Panc1 (cell line): ENCODE measurements around the gene PAPPA. TPM values are rescaled to one million over a fixed set of nuclear protein-coding genes. Genes with fewer than 3 reads are reported as not detected.

Experiments
- ATAC-seq: fragments of 200-7000 bp; cut with Tn5 transposase; 2 replicates; pipeline ENCODE4 v1.9.1; 2020; ENCODE audit warnings: mild to moderate bottlenecking, moderate library complexity
- BruUV-seq: library from RNA; stranded (reverse); fragments of 400-500 nt; replicated peaks from 2 replicates; lab custom pipeline; 2021; lab: Mats Ljungman, UMichigan
- CTCF ChIA-PET: fragments of 300-600 bp; sonication (Branson Sonifier 250); formaldehyde crosslinking; loops from one replicate; lab custom pipeline; 2022; ENCODE audit warnings: antibody characterized with exemption; lab: Charles Lee
- POLR2A ChIA-PET: fragments of 300-600 bp; sonication (Branson Sonifier 250); formaldehyde crosslinking; loops from one replicate; lab custom pipeline; 2022; ENCODE audit warnings: antibody characterized with exemption; lab: Charles Lee
- DNase-seq: peaks from one replicate; pipeline ENCODE4 v3.0.0-alpha.2; 2010; ENCODE audit warnings: low read depth, low spot score
- H3K27ac ChIP-seq: 2 replicates; pipeline ENCODE4 v1.5.1; 2011; ENCODE audit warnings: mild to moderate bottlenecking, low read length, inconsistent platforms
- H3K27me3 ChIP-seq: fragments of 200-500 bp; sonication (Bioruptor generic); 2 replicates; pipeline ENCODE4 v1.6.0; 2014; ENCODE audit warnings: low read length, inconsistent platforms; ENCODE audit not compliant: control insufficient read depth, insufficient read depth
- H3K36me3 ChIP-seq: fragments of 200-500 bp; sonication (Bioruptor generic); 2 replicates; pipeline ENCODE4 v1.5.1; 2014; ENCODE audit warnings: inconsistent platforms, mild to moderate bottlenecking, low read length, moderate library complexity; ENCODE audit not compliant: control insufficient read depth, insufficient read depth
- H3K4me1 ChIP-seq: 2 replicates; pipeline ENCODE4 v1.5.1; 2011; ENCODE audit warnings: inconsistent platforms, mild to moderate bottlenecking, low read length, moderate library complexity; ENCODE audit not compliant: control insufficient read depth, insufficient read depth
- H3K4me3 ChIP-seq, 2 experiments: 2 replicates each; pipeline ENCODE4 v1.5.1; 2011 to 2012; ENCODE audit warnings: low read depth in 2 of 2, low read length in 2 of 2, mild to moderate bottlenecking in 2 of 2, inconsistent platforms in 1 of 2, moderate library complexity in 1 of 2
- H3K9me3 ChIP-seq: fragments of 200-500 bp; sonication (Bioruptor generic); 2 replicates; pipeline ENCODE4 v1.5.1; 2014; ENCODE audit warnings: low read depth, mild to moderate bottlenecking, inconsistent platforms, low read length, moderate library complexity; ENCODE audit not compliant: control insufficient read depth, insufficient read depth
- POLR2AphosphoS5 ChIP-seq: IDR thresholded peaks from 2 replicates; pipeline ENCODE4 v1.6.1; 2012; ENCODE audit warnings: mild to moderate bottlenecking, low read depth, low read length, moderate library complexity
- REST ChIP-seq, 2 experiments: IDR thresholded peaks; 2 replicates each; pipeline ENCODE4 v1.6.1; 2011 to 2012; ENCODE audit warnings: low read depth in 2 of 2, control low read depth in 1 of 2, low read length in 1 of 2, mild to moderate bottlenecking in 1 of 2, moderate library complexity in 1 of 2; ENCODE audit not compliant: insufficient read depth in 1 of 2
- SIN3A ChIP-seq: IDR thresholded peaks from 2 replicates; pipeline ENCODE4 v1.6.1; 2012; ENCODE audit warnings: low read depth, mild to moderate bottlenecking, low read length, moderate library complexity, borderline replicate concordance; ENCODE audit not compliant: insufficient read depth
- TCF7L2 ChIP-seq: IDR thresholded peaks from 2 replicates; pipeline ENCODE4 v1.6.1; 2011; ENCODE audit warnings: mild to moderate bottlenecking, low read depth, low read length, inconsistent platforms
- in situ Hi-C: cut with HindIII; loops from 2 replicates; pipeline ENCODE4 v1.10.0; 2016; ENCODE audit warnings: low sequenced_read_pairs, low pct_unique_long_range_greater_than_20kb
- intact Hi-C: fragments of 100-400 bp; cut with micrococcal nuclease; formaldehyde crosslinking; loops from one replicate; pipeline ENCODE4 v1.10.0; 2022; ENCODE audit not compliant: unreplicated experiment
- total RNA-seq: library from RNA; stranded (reverse); gene quantifications from one replicate; pipeline ENCODE4 v1.2.1, GENCODE V29; 2021; ENCODE audit not compliant: unreplicated experiment
- TF ChIP-seq, protein P1 (sequence below): fragments of 450-650 bp; IDR thresholded peaks from 2 replicates; pipeline ENCODE4 v1.5.1; 2017; ENCODE audit warnings: mild to moderate bottlenecking

Gene PAPPA
- total RNA-seq, 1 experiment from 2014 or later, result 1.2 TPM

GRCh38 chr9:116189683-116190082, 36.1 kb downstream of the PAPPA start:
- H3K9me3 ChIP-seq, result no peaks in the 10 kb centered on the region
- POLR2A ChIA-PET, result interaction anchor here (0.5 kb wide), 1 partner anchor 908 kb away, joined by 4 read pairs; no protein-coding TSS in a partner anchor
- no peaks in the 10 kb centered on the region for H3K36me3 ChIP-seq
- CTCF ChIA-PET, result no interaction called here
- BruUV-seq, result no TSS peak
- H3K4me3 ChIP-seq, result no peak overlapping the region
- H3K27ac ChIP-seq, result no peak overlapping the region
- ATAC-seq (no peak), DNase-seq (no peak)
- TF ChIP-seq TCF7L2 (no peak), REST (IDR thresholded peaks at IDR 0.05; ENCODE audit: insufficient read depth in 1 of 2, low read depth in 2 of 2, low read length in 1 of 2) (no peak), SIN3A (no peak), POLR2AphosphoS5 (no peak)
- TF ChIP-seq, protein P1, sequence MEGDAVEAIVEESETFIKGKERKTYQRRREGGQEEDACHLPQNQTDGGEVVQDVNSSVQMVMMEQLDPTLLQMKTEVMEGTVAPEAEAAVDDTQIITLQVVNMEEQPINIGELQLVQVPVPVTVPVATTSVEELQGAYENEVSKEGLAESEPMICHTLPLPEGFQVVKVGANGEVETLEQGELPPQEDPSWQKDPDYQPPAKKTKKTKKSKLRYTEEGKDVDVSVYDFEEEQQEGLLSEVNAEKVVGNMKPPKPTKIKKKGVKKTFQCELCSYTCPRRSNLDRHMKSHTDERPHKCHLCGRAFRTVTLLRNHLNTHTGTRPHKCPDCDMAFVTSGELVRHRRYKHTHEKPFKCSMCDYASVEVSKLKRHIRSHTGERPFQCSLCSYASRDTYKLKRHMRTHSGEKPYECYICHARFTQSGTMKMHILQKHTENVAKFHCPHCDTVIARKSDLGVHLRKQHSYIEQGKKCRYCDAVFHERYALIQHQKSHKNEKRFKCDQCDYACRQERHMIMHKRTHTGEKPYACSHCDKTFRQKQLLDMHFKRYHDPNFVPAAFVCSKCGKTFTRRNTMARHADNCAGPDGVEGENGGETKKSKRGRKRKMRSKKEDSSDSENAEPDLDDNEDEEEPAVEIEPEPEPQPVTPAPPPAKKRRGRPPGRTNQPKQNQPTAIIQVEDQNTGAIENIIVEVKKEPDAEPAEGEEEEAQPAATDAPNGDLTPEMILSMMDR, result no peak
- intact Hi-C loops, result no loop called here
- in situ Hi-C loops, result no loop called here
- H3K4me1 ChIP-seq, result no peaks in the 10 kb centered on the region
- H3K27me3 ChIP-seq, result no peaks in the 10 kb centered on the region

GRCh38 chr9:116190637-116191396, 37.2 kb downstream of the PAPPA start:
- H3K36me3 ChIP-seq, result no peaks in the 10 kb centered on the region
- POLR2A ChIA-PET, result no interaction called here
- ATAC-seq (no peak), DNase-seq (no peak)
- intact Hi-C loops, result no loop called here
- no TSS peak for BruUV-seq
- H3K9me3 ChIP-seq, result no peaks in the 10 kb centered on the region
- no peak overlapping the region for H3K4me3 ChIP-seq
- CTCF ChIA-PET, result no interaction called here
- H3K27me3 ChIP-seq, result no peaks in the 10 kb centered on the region
- no peak overlapping the region for H3K27ac ChIP-seq
- TF ChIP-seq, protein P1, result no peak
- TF ChIP-seq REST (IDR thresholded peaks at IDR 0.05; ENCODE audit: insufficient read depth in 1 of 2, low read depth in 2 of 2, low read length in 1 of 2), result no peak
- no peak for TF ChIP-seq TCF7L2
- no peaks in the 10 kb centered on the region for H3K4me1 ChIP-seq
- in situ Hi-C loops, result no loop called here
